IPS-11a (cell line): ENCODE measurements around the gene SLC24A3.

ENCODE experiments used
- H3K4me3 ChIP-seq: one replicate; pipeline ENCODE4 v1.5.1; 2013; ENCODE audit warnings: low read depth, low read length, control low read depth

Gene SLC24A3

DNA sequence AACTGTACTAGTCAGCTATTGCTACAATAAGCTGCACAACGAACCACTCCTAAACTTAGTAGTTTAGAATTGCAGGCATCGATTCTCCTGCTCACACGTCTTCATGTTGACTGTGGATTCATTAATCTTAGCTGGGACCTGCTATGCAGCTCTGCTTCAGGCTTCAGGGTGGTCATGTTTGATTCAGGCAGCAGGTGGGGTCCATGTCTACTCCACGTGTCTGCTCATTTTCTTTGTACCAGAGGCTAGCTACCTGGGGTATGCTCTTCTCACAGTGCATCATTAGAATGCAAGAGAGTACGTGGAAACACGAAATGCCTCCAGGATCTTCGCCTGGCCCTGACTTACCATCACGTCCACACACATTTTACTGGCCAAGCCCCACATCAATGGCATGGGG, 481.1 kb downstream of the SLC24A3 start:
- no peak overlapping the region for H3K4me3 ChIP-seq

DNA sequence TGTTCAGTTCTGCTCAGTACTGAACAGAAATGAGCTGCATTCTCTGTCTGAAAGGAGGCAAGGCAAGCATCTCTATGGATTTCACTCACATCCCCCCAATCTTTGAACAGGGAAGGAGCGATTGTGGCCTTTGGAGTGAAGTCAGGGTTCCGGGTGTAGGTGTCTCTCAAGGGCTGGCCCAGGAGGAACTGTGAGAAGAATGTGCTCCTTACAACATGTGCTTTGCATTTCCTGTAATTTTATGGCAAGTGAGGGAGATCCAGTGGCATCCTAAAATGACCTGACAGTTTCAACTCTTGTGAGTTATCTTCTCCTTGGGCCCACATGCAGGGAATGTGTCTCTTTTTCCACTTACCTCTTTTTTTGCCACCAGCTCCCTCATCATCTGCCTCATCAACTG, 482.6 kb downstream of the SLC24A3 start:
- H3K4me3 ChIP-seq = no peak overlapping the region

- H3K4me3 ChIP-seq = no peak overlapping the region
These were observed 484.2 kb downstream of the SLC24A3 start for GRCh38 chr20:19696620-19697019.

DNA sequence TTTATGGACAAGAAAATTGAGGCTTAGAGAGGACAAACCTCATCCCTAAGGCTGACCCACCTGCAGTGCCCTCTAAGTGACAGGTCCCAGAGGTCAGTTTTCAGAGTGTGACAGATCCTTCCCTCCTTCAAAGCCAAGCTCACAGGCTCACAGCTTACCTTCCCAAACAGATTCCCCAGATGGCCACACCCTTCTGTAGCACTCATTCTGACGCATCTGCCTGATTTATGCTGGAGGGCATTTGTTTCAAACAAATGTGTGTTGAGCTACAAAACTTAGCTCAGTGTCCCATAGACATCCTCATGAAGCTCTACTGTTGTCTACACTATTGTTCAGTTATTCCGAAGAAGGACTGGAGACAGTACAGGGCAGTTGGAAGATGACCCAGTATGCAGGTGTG, 485.0 kb downstream of the SLC24A3 start:
- H3K4me3 ChIP-seq = no peak overlapping the region

- no peak overlapping the region for H3K4me3 ChIP-seq
These were observed 486.9 kb downstream of the SLC24A3 start for GRCh38 chr20:19699180-19699971.

DNA sequence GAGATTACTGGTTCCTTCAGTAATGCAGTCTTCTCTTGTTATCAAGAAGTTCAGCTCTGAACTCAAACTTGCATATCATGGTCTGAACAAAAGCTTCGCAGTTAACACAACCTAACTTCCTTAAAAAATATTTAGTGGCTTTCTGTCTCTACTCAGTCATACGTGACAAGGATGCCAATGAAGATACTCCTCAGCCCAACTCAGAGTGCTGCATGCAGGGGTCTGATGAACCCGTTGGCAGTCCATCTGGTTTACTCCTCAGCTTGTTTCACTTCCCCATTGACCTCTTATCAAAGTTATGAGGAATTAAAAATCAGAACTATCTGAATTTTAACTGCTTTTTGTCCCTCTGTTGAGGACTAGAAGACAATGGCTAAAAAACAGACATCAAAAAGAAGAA, 489.0 kb downstream of the SLC24A3 start:
- H3K4me3 ChIP-seq = no peak overlapping the region

- H3K4me3 ChIP-seq = no peak overlapping the region
These were observed 494.0 kb downstream of the SLC24A3 start for GRCh38 chr20:19706463-19706862.

GRCh38 chr20:19709635-19710335, 497.3 kb downstream of the SLC24A3 start:
- H3K4me3 ChIP-seq = no peak overlapping the region

DNA sequence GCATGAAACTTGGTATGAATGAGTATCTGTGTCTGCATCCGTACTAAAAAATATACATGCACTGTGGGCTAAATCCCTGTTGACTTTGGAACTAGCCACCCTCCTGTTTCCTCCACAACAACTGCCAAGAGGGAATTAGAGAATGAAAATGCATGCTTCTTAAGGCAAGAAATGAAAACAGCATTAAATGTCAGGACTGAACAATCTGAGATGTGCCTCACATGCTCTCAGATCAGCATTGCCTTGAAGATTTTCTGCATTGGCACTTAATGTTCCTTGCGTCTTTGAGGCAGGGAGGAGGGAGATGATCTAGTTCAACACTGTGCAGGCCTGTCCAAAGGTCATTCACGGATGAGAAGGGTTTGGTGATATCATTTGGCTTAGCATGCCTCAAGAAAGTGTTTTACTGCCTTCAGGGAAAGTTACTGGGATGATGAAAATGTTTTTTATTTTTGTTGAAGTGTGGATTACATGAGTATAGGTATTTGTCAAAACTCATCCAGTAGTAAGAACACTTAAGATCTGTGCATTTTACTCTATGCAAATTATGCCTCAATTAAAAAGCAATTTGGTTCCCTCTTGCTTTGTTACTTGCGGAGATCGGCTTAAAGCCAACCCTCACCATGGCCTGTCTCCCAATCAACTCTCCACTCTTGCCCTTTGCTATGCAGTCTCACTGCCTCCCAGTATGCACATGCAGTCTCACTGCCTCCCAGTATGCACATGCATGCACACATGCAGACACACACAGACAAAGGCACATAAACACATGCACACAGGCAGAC, 498.1 kb downstream of the SLC24A3 start:
- H3K4me3 ChIP-seq = no peak overlapping the region

- H3K4me3 ChIP-seq = no peak overlapping the region
These were observed 498.7 kb downstream of the SLC24A3 start for GRCh38 chr20:19711126-19711525.

GRCh38 chr20:19712721-19713260, 500.3 kb downstream of the SLC24A3 start:
- H3K4me3 ChIP-seq = no peak overlapping the region

DNA sequence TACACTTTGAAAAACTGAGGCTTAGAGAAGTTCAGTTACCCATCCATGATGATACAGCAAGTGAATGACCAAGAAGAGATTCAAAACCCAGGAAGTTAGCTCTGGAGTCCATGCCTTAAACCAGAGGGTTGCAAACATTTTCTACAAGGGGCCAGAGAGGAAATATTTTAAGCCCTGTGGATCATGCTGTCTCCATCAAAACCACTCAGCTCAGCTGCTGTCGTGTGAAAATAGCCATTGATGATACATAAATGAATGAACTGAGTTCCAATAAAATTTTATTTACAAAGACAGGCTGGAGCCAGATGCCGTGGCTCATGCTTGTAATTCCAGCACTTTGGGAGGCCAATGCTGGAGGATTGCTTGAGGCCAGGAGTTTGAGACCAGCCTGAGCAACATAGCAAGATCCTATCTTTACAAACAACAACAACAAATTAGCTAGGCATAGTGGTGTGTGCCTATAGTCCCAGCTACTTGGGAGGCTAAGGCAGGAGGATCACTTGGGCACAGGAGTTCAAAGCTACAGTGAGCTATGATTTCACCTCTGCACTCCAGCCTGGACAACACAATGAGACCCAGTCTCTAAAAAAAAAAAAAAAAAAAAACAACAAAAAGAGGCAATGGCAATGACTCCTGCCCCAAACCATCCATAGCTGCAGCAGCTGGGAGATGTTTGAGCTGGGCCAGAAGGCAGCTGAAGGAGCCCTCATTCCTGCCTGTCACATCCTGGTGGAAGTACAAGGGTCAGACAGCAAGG, 501.6 kb downstream of the SLC24A3 start:
- no peak overlapping the region for H3K4me3 ChIP-seq

DNA sequence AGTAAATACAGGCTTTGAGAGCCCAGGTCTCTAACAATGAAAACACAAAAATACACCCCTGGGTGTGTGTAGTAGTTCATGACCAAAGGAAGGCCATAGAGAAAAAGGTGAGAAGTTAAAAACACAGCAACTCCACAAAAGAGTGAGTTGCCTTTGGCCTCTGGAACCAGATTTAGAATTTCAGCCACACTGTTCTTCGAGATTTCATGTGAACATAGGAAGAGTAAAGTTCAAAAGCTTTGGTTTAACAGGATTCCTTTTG, 502.1 kb downstream of the SLC24A3 start:
- no peak overlapping the region for H3K4me3 ChIP-seq

DNA sequence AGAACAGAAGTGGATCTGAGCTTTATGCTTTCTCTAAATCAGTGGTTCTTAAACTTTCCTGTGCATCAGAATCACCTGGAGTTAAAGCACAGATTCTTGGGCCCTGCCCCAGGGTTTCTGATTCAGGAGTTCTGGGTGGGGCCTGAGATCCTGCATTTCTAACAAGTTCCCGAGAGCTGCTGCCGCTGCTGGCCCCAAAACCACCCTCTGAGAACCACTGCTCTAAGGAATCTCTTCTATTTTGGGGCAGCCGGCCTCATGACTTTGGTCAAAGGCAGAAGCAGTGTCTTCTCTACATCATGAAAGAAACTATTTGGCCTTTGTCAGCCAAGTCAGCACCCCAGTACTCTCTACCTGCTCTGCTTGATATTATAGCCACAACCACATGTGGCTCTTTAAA, 503.5 kb downstream of the SLC24A3 start:
- no peak overlapping the region for H3K4me3 ChIP-seq

GRCh38 chr20:19718880-19719279, 506.4 kb downstream of the SLC24A3 start:
- H3K4me3 ChIP-seq = no peak overlapping the region

- H3K4me3 ChIP-seq = no peak overlapping the region
These were observed 508.5 kb downstream of the SLC24A3 start for GRCh38 chr20:19720991-19721390.

DNA sequence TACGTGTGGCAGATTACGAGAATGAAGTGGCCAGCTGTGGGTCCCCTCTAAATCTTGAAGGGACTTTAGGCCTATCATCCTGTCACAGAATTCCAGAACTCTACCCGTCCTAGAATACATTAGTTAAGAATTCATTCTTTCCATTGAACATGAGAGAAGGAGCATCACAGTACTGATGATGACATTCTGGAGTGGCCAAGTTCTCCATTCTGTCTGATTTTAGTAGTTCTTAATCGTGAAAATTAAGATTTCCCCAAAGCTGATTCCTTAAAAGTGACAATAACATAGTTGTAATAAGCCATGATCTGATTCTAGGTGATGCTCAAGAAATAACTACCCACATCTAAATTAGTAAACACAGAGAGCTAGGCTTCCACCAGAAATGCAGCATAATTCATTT, 510.6 kb downstream of the SLC24A3 start:
- no peak overlapping the region for H3K4me3 ChIP-seq

DNA sequence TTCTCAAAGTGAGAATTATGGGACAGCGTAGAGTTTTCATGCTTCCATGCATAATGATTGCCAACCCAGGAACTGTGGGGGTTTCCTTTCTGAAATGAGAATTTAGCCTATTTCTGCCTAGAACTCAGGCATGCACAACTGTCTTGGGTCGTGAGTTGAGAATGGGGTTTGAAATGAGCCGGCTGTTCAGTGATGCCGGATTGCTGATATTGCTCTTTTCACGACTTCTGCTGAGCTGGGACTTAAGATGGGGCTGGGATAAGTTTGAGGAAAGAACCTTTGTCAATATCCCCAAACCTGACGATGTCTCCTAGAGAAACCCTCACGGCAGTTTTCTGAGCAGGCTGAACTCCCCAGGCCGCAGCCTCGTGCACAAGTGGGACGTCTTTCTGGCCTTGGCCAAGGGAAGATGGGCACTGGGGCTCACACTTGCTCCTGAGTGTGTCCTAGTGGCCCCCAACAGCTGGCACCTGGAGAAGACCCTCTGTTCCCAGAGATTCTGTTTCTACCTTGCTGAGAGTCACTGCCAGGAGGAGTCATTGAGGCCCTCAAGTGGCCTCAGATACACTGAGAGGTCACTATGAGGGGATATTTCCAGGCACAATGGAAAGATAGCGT, 511.5 kb downstream of the SLC24A3 start:
- H3K4me3 ChIP-seq = no peak overlapping the region

DNA sequence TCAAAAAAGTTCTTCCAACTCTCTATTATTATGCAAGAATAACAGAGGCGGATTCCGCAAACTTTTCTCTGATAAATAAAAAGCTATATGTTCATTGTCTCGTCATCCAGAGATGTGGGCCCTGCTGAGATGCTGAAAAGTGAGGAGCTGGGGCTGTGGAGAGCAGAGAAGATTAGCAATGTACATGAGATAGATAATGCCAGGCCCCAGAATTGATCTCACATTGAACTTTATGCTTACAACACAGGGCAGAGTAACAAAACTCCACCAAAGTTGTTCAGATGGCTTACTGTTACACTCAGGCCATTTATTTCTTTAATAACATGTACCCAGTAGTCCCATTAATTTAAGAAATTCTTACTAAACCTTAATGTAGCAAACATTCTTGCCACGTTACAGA, 512.9 kb downstream of the SLC24A3 start:
- no peak overlapping the region for H3K4me3 ChIP-seq

DNA sequence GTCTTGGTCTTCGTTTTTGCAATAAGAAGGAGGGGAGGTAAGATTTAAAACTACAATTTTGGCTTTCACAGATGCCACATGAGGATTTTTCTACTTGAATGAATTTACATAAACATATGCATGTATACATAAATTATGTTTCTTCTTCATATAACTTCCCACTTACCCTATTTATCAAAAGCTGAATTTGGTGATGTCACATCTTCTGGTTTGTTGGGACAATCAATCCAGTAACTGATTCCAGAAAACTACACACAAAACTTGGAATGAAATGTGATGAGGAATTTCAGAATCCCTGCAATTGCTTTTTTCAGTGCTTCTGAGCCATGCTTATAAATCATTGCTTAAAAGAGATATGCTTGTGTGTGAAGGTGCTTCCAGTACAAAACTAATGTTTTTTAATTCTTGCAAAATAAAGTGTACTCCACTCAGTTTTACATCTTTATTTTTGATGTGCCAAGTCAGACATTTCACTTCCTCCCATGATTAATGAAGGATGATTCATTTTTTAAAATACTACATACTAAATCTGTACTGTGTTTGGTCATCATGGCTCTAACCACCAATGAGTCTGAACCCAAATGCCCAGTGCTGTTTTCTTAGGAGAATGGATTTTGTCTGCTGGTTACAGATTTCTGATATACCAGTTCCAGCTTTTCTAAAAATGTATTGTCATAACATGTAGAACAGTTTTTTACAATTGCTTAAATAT, 513.5 kb downstream of the SLC24A3 start:
- no peak overlapping the region for H3K4me3 ChIP-seq
